Uterine smooth muscle cell (primary cell): Measurements from ENCODE around the gene DAB2. TPM values are rescaled to one million over a fixed set of nuclear protein-coding genes. Genes with fewer than 3 reads are reported as not detected.

Experiments
- total RNA-seq: library from RNA; depleted of rRNA; stranded (reverse); fragments of >200 nt; gene quantifications from 2 replicates; pipeline ENCODE4 v1.2.3, GENCODE V29; 2014

DAB2 gene
- total RNA-seq, result 102 and 106 TPM in 2 replicates

DNA sequence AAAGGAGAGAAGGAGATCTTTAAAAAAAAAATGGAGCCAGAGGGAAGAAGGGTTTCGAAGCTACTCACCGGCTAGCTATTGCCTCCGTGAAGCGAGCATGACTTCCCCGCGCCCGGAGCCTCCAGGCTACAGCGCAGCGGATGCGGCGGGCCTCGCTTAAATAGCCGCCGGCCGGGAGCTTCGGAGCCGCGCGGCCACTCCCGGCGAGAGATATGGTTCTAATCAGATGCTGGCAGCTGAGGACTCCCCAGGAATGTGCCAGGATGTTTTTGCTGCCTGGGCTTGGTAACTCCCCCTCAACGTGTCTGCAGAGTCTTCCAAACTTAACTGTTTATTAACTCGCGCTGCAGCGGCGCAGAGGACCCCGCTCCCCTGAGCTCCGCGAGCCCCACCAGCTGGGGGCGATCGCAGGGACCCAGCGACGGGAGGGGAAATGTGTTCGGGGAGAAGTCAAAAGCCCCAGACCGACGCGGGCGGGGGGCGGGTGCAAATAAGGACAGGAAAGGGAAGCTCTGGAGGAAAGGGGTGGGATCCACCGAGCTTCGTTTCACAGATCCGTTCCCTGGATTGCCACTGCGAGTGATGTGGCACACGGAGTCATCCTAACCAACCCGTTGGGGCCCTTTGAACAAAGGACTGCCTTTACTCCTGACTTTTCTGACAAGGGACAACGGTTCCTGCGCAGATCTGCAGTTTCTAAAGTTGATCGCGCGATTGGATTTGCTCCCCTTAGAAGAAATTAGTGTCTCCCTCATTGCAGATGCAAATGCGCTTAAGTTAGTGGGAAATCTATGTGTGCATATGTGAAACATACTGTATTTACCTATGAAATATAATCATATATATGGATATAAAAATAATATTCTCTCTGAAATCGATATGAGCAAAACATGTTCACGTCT is at the start of gene DAB2:
Gene DAB2, minus strand, starts transcription at position 245 of the 902 bp plus-strand sequence. CDS start 30,660 bp downstream, outside the sequence.

DNA sequence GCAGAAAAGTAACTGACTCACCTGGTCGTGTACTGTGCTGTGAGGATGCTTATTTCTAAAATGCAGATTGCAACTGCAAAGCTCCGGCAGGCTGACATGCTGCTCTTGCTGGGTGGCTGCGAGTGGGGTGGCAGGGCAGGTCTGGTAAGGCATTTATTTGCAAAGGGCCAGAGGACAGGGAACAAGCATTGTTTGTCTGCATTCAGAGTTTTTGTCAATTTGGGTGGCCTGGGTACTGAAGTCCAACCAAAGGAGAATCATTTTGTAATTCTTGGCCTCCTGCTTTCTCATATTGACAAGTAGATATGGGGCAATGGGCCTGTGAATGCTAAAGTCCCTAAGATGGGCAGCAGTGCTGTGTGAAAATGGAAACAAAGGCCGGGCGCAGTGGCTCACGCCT is 60.4 kb downstream of the DAB2 start, which contains the start of gene C9:
Gene C9, minus strand, starts transcription at position 129 of the 400 bp plus-strand sequence. Its CDS starts 31 bp downstream, at position 98.

Other genes starting within 250 kb of the DAB2 start
- gene FYB1, start 205.4 kb downstream of the DAB2 start, total RNA-seq, result 0.12 and 0.22 TPM in 2 replicates
- 0.55 and 1.1 TPM in 2 replicates for gene C9, start 60.5 kb downstream of the DAB2 start, total RNA-seq